DND-41 (cell line): Measurements from ENCODE around the gene DRC7.

Source experiments
- EZH2 ChIP-seq: IDR thresholded peaks from 3 replicates; pipeline ENCODE4 v1.6.1; 2012; ENCODE audit warnings: borderline replicate concordance, low read depth, mild to moderate bottlenecking, moderate library complexity, low read length, inconsistent platforms; ENCODE audit not compliant: severe bottlenecking
- TF ChIP-seq, protein P1 (sequence below): IDR thresholded peaks from 2 replicates; pipeline ENCODE4 v1.5.1; 2012; ENCODE audit warnings: borderline replicate concordance, low read length, moderate library complexity, mild to moderate bottlenecking; ENCODE audit not compliant: poor library complexity, severe bottlenecking; ENCODE audit errors: extremely low read depth

DNA sequence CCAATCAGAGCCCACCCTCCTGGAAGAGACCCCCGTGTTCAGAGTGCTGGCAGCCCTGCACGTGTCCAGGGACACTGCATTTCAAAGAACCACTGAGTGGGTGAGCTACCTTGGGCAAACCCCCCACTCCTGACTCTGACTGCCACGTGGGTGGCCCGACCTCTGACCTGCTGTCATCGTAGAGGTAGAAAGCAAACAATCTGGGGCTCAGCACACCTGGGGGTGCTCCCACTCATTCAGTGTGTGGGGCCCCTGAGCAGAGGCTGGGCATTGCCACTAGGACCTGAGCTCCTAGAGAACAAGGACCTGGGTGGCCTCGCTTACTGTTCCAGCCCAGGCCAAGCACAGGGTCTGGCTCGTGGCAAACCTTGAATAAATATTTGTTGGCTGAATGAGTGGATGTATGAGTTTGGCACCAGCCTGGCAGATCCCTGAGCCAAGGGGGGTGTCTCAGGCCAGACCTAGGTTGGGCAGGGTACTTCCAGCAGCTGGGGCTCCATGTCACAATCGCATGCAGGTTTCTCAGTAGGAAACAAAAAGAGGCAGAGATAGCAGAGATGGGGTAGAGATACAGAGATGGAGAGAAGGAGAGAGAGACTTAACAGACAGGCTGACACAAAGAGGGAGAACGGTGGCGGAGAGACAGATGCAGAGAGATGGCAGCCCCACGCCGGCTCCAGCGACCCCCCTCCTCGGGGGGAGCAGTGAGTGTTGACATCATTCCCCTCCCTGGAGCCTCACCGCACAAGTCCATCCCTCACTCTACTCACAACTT, 5.4 kb upstream of the DRC7 start:
- TF ChIP-seq, protein P1, sequence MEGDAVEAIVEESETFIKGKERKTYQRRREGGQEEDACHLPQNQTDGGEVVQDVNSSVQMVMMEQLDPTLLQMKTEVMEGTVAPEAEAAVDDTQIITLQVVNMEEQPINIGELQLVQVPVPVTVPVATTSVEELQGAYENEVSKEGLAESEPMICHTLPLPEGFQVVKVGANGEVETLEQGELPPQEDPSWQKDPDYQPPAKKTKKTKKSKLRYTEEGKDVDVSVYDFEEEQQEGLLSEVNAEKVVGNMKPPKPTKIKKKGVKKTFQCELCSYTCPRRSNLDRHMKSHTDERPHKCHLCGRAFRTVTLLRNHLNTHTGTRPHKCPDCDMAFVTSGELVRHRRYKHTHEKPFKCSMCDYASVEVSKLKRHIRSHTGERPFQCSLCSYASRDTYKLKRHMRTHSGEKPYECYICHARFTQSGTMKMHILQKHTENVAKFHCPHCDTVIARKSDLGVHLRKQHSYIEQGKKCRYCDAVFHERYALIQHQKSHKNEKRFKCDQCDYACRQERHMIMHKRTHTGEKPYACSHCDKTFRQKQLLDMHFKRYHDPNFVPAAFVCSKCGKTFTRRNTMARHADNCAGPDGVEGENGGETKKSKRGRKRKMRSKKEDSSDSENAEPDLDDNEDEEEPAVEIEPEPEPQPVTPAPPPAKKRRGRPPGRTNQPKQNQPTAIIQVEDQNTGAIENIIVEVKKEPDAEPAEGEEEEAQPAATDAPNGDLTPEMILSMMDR: no peak
- no peak for TF ChIP-seq EZH2
